Lung (tissue), 12 donors: ENCODE measurements around the gene SDK2. TPM values are rescaled to one million over a fixed set of nuclear protein-coding genes. Genes with fewer than 3 reads are reported as not detected.

Experiments
- ATAC-seq: fragments of 200-7000 bp; cut with Tn5 transposase; one replicate; pipeline ENCODE4 v1.9.1; 2020; ENCODE audit warnings: moderate number of reproducible peaks; ENCODE audit not compliant: insufficient read depth, low FRiP score
- DNase-seq, 3 donors: peaks; one replicate each; pipeline ENCODE4 v3.0.0-alpha.2; 2013 to 2017
- H3K27ac ChIP-seq, 2 donors: one replicate each; pipeline ENCODE4 v1.5.1; 2013; ENCODE audit warnings: mild to moderate bottlenecking in 2 of 2, moderate library complexity in 2 of 2, control low read depth in 1 of 2, inconsistent platforms in 1 of 2, low read depth in 1 of 2, low read length in 1 of 2
- H3K27me3 ChIP-seq, 3 donors: one replicate each; pipeline ENCODE4 v1.5.1; 2013; ENCODE audit warnings: low read length in 2 of 3; ENCODE audit not compliant: control insufficient read depth in 3 of 3, insufficient read depth in 3 of 3
- H3K36me3 ChIP-seq, 4 donors: one replicate each; pipeline ENCODE4 v1.5.1; 2013; ENCODE audit warnings: low read length in 4 of 4, mild to moderate bottlenecking in 1 of 4, moderate library complexity in 1 of 4; ENCODE audit not compliant: control insufficient read depth in 4 of 4, insufficient read depth in 4 of 4
- H3K4me1 ChIP-seq, 5 donors: one replicate each; pipeline ENCODE4 v1.5.1; 2013; ENCODE audit warnings: low read length in 5 of 5, mild to moderate bottlenecking in 2 of 5, moderate library complexity in 1 of 5; ENCODE audit not compliant: control insufficient read depth in 5 of 5, insufficient read depth in 5 of 5
- H3K4me3 ChIP-seq: one replicate; pipeline ENCODE4 v1.5.1; 2013; ENCODE audit warnings: mild to moderate bottlenecking, control low read depth, moderate library complexity
- H3K9ac ChIP-seq, 2 donors: one replicate each; pipeline ENCODE4 v1.5.1; 2013; ENCODE audit warnings: low read length in 2 of 2, control low read depth in 1 of 2; ENCODE audit not compliant: insufficient read depth in 1 of 2
- H3K9me3 ChIP-seq, 4 donors: one replicate each; pipeline ENCODE4 v1.5.1; 2013; ENCODE audit warnings: low read length in 3 of 4, mild to moderate bottlenecking in 1 of 4, moderate library complexity in 1 of 4; ENCODE audit not compliant: control insufficient read depth in 4 of 4, insufficient read depth in 3 of 4
- WGBS, 2 donors: extraction: QIAGEN DNeasy Blood & Tissue Kit; methylation state at CpG; one replicate each; pipeline ENCODE4 v1.1.7; 2013; 5-methylcytosine and 5-hydroxymethylcytosine counted together
- polyA plus RNA-seq, 2 donors: library from polyadenylated mRNA; stranded (reverse); fragments of 200-250 nt; gene quantifications; one replicate each; pipeline ENCODE4 v1.2.1, GENCODE V29; 2013
- total RNA-seq, 2 donors: library from RNA; depleted of rRNA in 1 of 2; stranded (reverse); fragments of >200 nt in 1 of 2; gene quantifications; one replicate each; pipeline ENCODE4 v1.2.1, GENCODE V29; 2014 to 2021
- TF ChIP-seq, protein P1 (sequence below): IDR thresholded peaks from 2 replicates; pipeline ENCODE4 v1.5.1; 2012; ENCODE audit warnings: mild to moderate bottlenecking; ENCODE audit errors: control extremely low read depth, extremely low read depth
- donor health status: control.
- donor health status: control.
- donor health status: Bipolar disorder and iron deficiency.
- donor health status: healthy.
- donor health status: DM: yes; HTN: yes; CAD: no.

Gene SDK2
- total and polyA plus RNA-seq, 4 donors: 0.91 to 41.7 (median 4.3) TPM

DNA sequence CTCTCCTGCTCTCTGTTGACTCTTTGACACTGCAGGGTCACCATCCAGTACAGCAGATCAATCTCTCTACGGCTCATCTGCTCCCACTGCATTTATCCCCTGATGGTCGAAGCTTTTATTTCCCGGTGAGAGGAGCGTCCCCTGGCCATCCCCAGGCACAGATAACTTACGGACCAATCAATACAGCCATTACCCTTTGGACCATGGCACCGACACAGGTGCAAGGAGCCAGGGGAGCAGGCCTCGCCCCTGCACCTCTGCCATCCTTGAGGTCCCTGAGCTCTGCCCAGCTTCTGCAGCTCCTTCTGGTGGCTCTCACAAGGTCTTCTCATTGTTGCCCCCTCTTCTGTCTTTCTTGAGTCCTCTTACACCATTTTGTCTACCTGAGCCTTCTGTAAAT, 115.6 kb downstream of the SDK2 start:
- WGBS, 2 donors: 77 to 79% methylated on average over 7 of the region's 7 CpGs

DNA sequence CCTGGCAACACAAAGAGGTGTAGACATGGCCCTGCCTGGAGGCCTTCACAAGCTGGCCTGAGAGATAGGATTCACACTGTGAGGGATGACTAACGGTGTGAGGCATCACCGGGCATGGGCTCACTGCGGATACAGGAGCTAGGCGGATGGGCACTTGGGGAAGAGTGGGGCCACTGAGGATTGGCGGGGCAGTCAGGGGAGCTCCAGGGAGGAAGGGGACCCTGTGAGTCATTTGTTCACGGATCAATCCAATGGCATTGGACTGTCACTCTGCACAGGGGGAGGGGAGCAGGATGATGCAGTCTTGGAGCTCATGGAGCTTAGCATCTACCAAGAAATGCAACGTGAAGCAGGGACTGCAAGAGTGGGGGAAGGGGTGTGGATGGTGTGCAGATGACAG, 117.3 kb downstream of the SDK2 start:
- Histone ChIP-seq H3K27ac (no peak overlapping the region), H3K9ac (no peak overlapping the region), H3K4me1 (no peaks in the 10 kb centered on the region), H3K27me3 (no peaks in the 10 kb centered on the region), H3K9me3 (peaks cover 0 to 2% (median 0%) of the 10 kb centered on the region in 4 donors), H3K36me3 (no peaks in the 10 kb centered on the region), H3K4me3 (no peak overlapping the region)
- WGBS, 2 donors: 90 to 91% methylated on average over 7 of the region's 7 CpGs
- DNase-seq (no peak), ATAC-seq (no peak)
- TF ChIP-seq, protein P1, sequence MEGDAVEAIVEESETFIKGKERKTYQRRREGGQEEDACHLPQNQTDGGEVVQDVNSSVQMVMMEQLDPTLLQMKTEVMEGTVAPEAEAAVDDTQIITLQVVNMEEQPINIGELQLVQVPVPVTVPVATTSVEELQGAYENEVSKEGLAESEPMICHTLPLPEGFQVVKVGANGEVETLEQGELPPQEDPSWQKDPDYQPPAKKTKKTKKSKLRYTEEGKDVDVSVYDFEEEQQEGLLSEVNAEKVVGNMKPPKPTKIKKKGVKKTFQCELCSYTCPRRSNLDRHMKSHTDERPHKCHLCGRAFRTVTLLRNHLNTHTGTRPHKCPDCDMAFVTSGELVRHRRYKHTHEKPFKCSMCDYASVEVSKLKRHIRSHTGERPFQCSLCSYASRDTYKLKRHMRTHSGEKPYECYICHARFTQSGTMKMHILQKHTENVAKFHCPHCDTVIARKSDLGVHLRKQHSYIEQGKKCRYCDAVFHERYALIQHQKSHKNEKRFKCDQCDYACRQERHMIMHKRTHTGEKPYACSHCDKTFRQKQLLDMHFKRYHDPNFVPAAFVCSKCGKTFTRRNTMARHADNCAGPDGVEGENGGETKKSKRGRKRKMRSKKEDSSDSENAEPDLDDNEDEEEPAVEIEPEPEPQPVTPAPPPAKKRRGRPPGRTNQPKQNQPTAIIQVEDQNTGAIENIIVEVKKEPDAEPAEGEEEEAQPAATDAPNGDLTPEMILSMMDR: no peak

More for the DNA sequence above, 115.6 kb downstream of the SDK2 start:
- H3K27ac ChIP-seq: no peak overlapping the region
- no peaks in the 10 kb centered on the region for H3K36me3 ChIP-seq
- no peak overlapping the region for H3K4me3 ChIP-seq
- no peak overlapping the region for H3K9ac ChIP-seq
- DNase-seq (no peak), ATAC-seq (no peak)
- H3K27me3 ChIP-seq: no peaks in the 10 kb centered on the region
- peaks cover 0 to 10% (median 0%) of the 10 kb centered on the region in 5 donors for H3K4me1 ChIP-seq
- TF ChIP-seq, protein P1: no peak
- H3K9me3 ChIP-seq: peaks cover 0 to 2% (median 0%) of the 10 kb centered on the region in 4 donors

DNA sequence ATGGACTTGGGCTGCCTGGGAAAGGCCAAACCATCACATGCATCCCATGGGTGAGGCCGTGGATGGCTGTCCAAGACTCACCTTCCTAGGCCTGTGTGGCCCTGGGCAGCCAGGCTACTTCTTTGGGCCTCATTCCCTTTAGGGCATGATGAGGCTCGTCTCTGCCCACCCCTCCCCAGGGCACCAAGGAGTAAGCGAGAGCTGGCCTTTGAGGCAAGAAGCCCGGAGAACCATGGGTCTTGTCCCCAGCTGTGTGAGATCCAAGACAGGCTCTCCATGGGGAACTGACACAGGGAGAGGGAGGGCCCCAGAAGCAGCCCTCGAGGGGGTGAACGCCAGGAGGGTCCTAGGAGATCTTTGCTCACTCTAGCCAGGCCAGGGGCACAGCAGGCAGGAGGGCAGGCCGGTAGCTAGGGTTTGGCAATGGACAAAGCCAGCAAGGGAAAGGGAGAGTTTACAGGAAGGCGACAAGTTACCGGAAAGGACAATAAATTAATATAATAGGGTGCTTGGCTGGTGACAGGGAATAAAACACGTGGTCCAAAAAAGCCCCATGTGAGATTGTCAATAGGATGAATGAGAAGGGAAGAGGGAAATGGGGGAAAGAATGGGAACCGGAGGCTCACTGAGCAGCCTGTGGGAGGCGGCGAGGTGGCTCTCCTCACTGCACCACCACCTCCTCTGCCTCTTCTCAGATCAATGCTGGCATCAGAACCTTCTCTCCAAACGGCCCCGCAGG, 119.1 kb downstream of the SDK2 start:
- DNase-seq: no peak
- Histone ChIP-seq H3K4me3 (no peak overlapping the region), H3K27me3 (no peaks in the 10 kb centered on the region), H3K9me3 (peaks cover 0 to 2% (median 0%) of the 10 kb centered on the region in 4 donors), H3K36me3 (no peaks in the 10 kb centered on the region), H3K27ac (no peak overlapping the region), H3K4me1 (no peaks in the 10 kb centered on the region), H3K9ac (no peak overlapping the region)
- WGBS, 2 donors: 77 to 84% methylated on average over 15 of the region's 15 CpGs
- no peak for ATAC-seq
- TF ChIP-seq, protein P1: no peak
